GM19328 (cell line): ENCODE data around the gene CNNM1.

ENCODE experiments used
- ATAC-seq: cut with Tn5 transposase; IDR thresholded peaks from one replicate; pipeline ENCODE4 v1.9.1; 2021; ENCODE audit warnings: mild to moderate bottlenecking, moderate library complexity; ENCODE audit not compliant: unreplicated experiment

CNNM1 gene

DNA sequence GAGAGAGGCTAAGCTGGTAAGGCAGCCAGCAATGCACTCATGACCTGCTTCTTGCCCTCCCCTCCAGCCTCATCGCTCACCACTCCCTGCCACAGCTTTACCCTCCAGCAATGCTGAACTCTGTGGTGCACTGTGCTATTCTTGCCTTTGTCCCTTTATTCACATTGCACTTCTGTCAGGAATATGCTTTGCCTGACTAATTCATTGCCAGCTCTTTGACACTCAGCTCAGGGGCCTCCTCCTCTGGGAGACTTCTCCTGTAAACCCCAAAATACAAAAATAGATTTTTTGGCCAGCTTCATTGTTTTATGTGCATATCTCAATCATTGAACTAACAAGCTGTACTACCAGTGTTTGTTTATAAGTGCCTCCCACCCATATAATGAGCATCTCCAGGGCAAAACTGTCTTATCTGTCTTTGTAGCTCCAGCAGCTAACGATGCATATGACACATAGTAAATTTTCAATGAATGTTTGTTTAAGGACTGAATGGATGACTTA is 8.2 kb downstream of the CNNM1 start:
- ATAC-seq = no peak

GRCh38 chr10:99337901-99338300 is 8.7 kb downstream of the CNNM1 start:
- no peak for ATAC-seq

DNA sequence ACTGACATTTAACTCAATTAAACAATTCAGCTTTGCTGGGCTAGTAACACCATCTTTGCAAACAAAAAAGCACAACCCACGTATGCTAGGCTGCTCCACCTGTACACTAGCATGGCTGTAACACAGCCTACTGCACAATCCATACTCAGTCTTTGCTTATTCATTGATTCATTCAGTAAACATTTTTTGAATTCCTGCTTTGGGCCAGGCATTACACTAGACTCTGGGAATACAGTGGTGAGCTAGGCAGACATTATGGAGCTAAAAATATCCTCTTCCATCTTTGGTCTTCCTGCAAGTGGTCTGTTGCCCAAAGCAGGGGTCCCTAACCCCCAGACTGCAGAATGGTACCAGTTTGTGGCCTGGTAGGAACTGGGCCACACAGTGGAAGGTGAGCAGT is 9.9 kb downstream of the CNNM1 start:
- no peak for ATAC-seq

DNA sequence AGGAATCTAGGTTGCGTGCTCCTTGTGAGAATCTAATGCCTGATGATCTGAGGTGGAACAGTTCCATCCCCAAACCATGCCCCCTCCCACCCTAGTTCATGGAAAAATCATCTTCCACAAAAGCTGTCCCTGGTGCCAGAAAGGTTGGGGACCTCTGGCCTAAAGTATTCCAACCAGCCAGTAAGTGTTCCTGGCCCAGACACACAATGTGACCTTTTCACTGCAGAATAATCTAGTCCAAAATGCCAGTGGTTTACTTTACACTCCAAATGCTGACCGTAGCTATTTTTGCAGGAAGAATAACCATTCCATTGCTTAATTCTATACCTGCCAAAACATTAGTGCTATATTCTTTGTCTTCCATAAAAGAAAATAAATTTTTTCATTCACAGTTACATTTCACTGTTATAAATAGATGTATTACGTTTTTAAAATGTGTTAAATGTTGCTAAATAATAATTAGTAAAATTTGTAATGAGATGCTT is 10.4 kb downstream of the CNNM1 start:
- ATAC-seq = no peak

- ATAC-seq = no peak
Observed at GRCh38 chr10:99340650-99341049, 11.5 kb downstream of the CNNM1 start.

- ATAC-seq = no peak
Observed at GRCh38 chr10:99341248-99341647, 12.1 kb downstream of the CNNM1 start.

DNA sequence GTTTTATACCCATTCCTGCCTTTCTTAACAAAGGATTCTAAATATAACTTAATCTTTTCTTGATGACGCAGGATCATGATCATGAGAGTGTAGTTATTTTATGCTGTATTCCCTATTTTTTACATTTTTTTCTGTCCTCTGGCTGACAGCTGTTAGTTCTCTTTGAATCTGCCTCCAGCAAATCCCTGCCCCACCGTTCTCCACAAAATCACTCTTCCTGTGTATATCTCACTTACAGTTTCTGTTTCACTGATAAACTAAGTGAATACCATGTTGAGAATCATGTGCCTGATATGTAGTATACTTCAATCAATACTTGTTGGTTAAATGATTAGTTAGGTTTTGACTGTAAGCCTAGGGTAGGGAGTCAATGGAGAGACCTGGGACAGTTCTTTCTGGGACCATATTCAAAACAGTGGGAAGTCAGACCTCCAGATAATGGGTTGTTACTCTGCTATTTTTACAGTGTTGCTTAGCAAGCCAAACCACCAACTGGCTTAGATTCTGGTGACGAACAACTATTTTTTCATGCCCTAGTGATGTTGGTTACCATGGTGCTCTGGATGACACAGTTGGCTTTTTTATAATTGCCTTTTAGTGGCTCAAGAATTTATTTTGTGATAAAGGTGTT is 12.8 kb downstream of the CNNM1 start:
- no peak for ATAC-seq

- no peak for ATAC-seq
Observed at GRCh38 chr10:99343262-99343661, 14.1 kb downstream of the CNNM1 start.

- no peak for ATAC-seq
Observed at GRCh38 chr10:99344715-99345114, 15.6 kb downstream of the CNNM1 start.

GRCh38 chr10:99345350-99345749 is 16.2 kb downstream of the CNNM1 start:
- ATAC-seq = no peak

DNA sequence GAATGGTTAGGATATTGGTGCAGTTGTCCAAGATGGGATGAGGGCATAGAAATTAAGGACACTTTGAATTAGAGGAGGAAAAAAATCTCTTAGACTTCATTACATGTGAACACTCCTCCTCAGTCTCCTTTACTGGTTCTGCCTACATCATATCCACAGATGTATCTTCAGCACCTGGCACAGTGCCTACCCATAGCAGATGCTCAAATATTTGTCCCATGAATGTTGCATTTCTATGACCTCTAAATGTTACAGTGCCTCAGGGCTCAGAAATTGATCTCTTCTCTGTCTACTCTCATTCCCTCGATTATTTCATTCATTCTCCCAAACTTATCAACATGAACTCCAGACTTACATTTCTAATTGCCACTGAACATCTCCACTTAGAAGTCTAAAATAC is 17.1 kb downstream of the CNNM1 start:
- ATAC-seq = no peak

DNA sequence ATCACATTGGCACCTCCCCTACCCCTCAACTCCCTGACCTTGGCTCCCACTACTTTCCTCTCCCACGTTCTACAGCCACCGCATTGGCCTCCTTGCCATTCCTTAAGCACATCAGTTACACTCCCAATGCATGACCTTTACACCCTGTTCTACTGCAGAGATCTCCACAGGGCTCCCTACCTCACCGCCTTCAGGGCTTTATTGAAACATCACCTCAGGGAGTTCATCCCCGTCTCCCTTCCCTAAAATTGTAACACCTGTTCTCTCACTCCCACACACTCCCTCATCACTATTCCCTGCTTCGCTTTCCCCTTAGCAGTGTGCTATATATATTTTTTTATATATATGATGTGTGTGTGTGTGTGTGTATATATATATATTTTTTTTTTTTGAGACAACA is 18.5 kb downstream of the CNNM1 start:
- ATAC-seq = no peak

DNA sequence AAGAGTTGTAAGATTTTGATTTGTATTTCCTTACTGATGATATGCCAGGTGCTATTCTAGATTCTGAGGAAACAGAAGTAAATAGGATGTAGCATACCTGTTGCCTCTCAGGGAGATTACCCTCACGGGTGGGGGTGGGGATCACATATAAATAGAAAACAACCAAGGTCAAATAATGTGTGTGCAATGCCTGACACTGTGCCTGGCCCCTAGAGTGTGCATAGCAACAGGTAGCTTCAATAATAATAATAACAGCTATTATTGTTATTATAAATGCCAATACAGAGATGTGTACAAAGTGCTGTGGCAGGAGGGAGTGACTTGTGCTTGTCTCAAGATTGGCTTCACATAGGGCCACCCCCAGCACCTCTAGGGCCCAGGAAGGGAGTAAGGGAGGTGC is 24.0 kb downstream of the CNNM1 start:
- no peak for ATAC-seq

DNA sequence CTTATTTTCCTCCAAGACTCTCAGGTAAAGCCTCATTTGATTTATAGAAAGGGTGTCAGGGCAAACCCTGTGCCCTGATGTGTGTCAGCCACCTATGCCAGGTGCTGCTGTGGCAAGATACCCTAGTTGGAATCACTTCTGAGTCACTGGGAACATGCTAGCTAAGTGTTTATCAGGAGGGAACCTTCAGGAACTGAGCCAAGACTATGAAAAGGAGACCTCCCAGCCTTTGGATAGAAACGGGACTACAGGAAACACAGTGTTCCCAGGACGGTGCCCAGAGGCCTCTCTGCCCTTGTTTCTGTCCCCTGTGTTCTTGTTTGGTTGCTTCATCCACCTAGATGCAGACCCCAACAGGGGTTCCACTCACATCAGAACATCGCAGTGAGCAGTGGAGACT is 28.5 kb downstream of the CNNM1 start:
- no peak for ATAC-seq

DNA sequence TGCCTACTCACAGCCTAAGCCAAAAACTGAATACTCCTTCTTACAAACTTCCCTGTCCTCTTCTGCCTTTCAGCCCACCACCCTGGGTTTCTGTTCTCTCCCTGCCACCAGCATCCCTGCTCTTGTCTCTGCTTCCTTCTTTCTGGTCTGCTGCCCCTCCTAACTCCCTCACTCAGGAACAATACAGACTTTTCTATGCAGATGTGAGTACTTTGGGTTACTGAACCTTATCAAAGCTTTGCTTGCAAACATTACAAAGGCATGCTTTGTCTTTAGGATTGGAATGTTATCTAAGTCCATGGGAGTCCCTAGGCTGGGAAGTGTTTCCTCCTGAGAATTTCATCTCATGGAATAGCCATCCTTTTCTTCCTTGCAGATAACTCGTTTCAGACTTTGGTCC is 28.9 kb downstream of the CNNM1 start:
- no peak for ATAC-seq

DNA sequence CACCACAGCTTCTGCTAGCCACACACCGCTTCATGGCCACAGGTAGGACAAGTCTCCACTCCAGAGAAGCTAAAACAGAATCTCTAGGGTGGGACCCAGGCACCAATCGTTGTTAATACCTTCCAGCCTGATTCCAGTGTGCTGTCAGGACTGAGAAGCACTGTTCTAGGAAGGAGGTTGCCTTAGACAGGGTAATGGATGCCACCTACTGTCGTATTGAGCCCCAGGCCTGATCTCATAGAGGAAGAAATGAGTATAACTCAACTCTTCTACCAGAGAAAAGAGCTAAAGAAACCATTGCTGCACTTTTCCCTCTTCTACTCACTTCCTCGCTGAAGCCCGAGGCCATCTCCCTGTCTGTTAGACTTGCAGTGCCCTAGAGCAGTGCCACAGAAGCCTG is 31.8 kb downstream of the CNNM1 start:
- no peak for ATAC-seq

- ATAC-seq = no peak
Observed at GRCh38 chr10:99364125-99364524, 35.0 kb downstream of the CNNM1 start.

- no peak for ATAC-seq
Observed at GRCh38 chr10:99365311-99365710, 36.2 kb downstream of the CNNM1 start.

GRCh38 chr10:99365736-99366135 is 36.6 kb downstream of the CNNM1 start:
- ATAC-seq = no peak

DNA sequence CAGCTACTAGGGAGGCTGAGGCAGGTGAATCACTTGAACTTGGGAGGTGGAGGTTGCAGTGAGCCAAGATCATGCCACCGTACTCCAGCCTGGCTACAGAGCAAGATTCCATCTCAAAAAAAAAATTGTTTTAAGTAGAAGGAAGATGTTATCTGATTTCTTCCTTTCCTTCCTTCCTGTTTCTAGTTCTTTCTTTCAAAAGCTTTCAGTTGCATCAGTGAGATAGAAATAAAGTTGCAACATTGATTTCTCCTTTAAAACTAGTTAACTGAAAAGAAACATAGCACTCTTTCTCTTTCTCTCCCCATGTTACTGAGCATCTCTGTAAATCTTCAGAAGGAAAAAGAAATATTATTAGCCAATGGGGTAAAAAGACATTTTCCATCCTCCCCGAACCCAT is 37.5 kb downstream of the CNNM1 start:
- ATAC-seq = no peak

- no peak for ATAC-seq
Observed at GRCh38 chr10:99368646-99369045, 39.5 kb downstream of the CNNM1 start.

- no peak for ATAC-seq
Observed at GRCh38 chr10:99369126-99369525, 40.0 kb downstream of the CNNM1 start.

DNA sequence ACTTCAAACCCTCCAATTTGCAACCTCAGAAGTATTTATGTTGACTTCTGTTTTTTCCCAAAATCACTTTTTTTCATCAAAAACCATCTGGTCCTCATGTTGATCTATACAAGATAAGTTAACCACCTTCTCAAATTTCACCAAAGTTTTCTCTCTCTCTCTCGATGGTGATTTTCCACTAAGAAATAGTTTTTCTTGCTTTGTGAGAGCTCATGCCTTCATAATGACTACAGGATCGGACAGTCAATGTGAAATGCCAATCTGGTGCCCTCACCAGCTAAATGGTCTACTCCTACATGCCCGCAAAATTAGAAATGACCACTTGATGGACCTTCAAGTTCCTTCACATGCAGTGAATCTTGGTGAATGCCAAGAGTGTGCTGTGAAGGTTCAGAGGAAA is 40.4 kb downstream of the CNNM1 start:
- ATAC-seq = no peak
